A549 (cell line): Measurements from ENCODE around the gene AKR7A3. TPM values are rescaled to one million over a fixed set of nuclear protein-coding genes. Genes with fewer than 3 reads are reported as not detected.
A peak's percentile ranks its signal among the peaks of the same experiment; 100 is the strongest.

Experiments used
- ATAC-seq, 2 experiments: fragments of 200-7000 bp in 1 of 2; fragments of >200 bp in 1 of 2; cut with Nextera tagmentation in 1 of 2; cut with Tn5 transposase in 1 of 2; 3 replicates each; pipeline versions ENCODE4 v1.8.0 to v1.9.1; 2018 to 2020; ENCODE audit warnings: mild to moderate bottlenecking in 1 of 2, moderate library complexity in 1 of 2
- CTCF ChIA-PET: fragments of 300-600 bp; sonication (Branson Sonifier 250); formaldehyde crosslinking; extraction: SDS; loops from one replicate; lab custom pipeline; 2021; ENCODE audit warnings: antibody characterized with exemption, inconsistent platforms; lab: Yijun Ruan, JAX
- POLR2A ChIA-PET: fragments of 350-600 bp; formaldehyde crosslinking; extraction: SDS; loops from one replicate; lab custom pipeline; 2021; ENCODE audit warnings: antibody characterized with exemption, inconsistent platforms; lab: Yijun Ruan, JAX
- DNase-seq, 2 experiments: peaks; one replicate each; pipeline versions ENCODE4 v3.0.0 to v3.0.0-alpha.2; 2011 to 2016; ENCODE audit warnings: low read depth in 1 of 2, low spot score in 1 of 2
- FAIRE-seq: peaks from 2 replicates; lab custom pipeline; 2011; peaks lifted over from hg19 to GRCh38; lab: Jason Lieb, UNC
- H3K27ac ChIP-seq, 2 experiments: fragments of >200 bp; sonication (Bioruptor Twin); formaldehyde crosslinking; 3 replicates each; pipeline ENCODE4 v1.5.1; 2016 to 2017
- H3K4me1 ChIP-seq: fragments of >200 bp; sonication (Bioruptor Twin); formaldehyde crosslinking; 3 replicates; pipeline ENCODE4 v1.6.1; 2016
- H3K4me2 ChIP-seq: fragments of >200 bp; sonication (Bioruptor Twin); formaldehyde crosslinking; 3 replicates; pipeline ENCODE4 v1.6.1; 2016
- H3K4me3 ChIP-seq: fragments of >200 bp; sonication (Bioruptor Twin); formaldehyde crosslinking; 3 replicates; pipeline ENCODE4 v1.5.1; 2016
- H3K9me3 ChIP-seq: fragments of >200 bp; sonication (Bioruptor Twin); formaldehyde crosslinking; 3 replicates; pipeline ENCODE4 v1.6.1; 2016
- BHLHE40 ChIP-seq: IDR thresholded peaks from 2 replicates; pipeline ENCODE4 v1.6.1; 2012; ENCODE audit warnings: low read depth, low read length, inconsistent platforms
- CEBPB ChIP-seq, 2 experiments: fragments of >200 bp in 1 of 2; sonication (Bioruptor Twin) in 1 of 2; formaldehyde crosslinking in 1 of 2; IDR thresholded peaks; 2 replicates each; pipeline ENCODE4 v1.6.1; 2012 to 2016
- CHD2 ChIP-seq: fragments of 150-350 bp; IDR thresholded peaks from 2 replicates; pipeline ENCODE4 v1.6.1; 2014; ENCODE audit warnings: low read length; ENCODE audit not compliant: partially characterized antibody
- CHD4 ChIP-seq: fragments of 200-600 bp; sonication (generic); IDR thresholded peaks from 2 replicates; pipeline ENCODE4 v1.6.1; 2016; ENCODE audit warnings: antibody characterized with exemption, mild to moderate bottlenecking, borderline replicate concordance
- EHF ChIP-seq: fragments of 250-450 bp; sonication (Bioruptor Pico); IDR thresholded peaks from 2 replicates; pipeline ENCODE4 v1.5.0; 2020; ENCODE audit warnings: mild to moderate bottlenecking
- FOSB ChIP-seq: fragments of 250-450 bp; sonication (Bioruptor Pico); IDR thresholded peaks from 2 replicates; pipeline ENCODE4 v1.5.0; 2020; ENCODE audit warnings: mild to moderate bottlenecking, moderate library complexity
- GATA3 ChIP-seq: IDR thresholded peaks from 2 replicates; pipeline ENCODE4 v1.6.1; 2012; ENCODE audit warnings: borderline replicate concordance
- HDAC2 ChIP-seq: fragments of 200-600 bp; sonication (generic); IDR thresholded peaks from 2 replicates; pipeline ENCODE4 v1.6.1; 2016
- HEYL ChIP-seq: fragments of 250-450 bp; sonication (Bioruptor Pico); IDR thresholded peaks from 2 replicates; pipeline ENCODE4 v1.8.0; 2021; ENCODE audit warnings: mild to moderate bottlenecking, moderate library complexity
- JUN ChIP-seq, 2 experiments: fragments of >200 bp; sonication (Bioruptor Twin); formaldehyde crosslinking; IDR thresholded peaks; 2 replicates in 1 of 2; 3 replicates in 1 of 2; pipeline ENCODE4 v1.6.1; 2016 to 2017
- MYC ChIP-seq: IDR thresholded peaks from 2 replicates; pipeline ENCODE4 v1.6.1; 2012; ENCODE audit warnings: mild to moderate bottlenecking, inconsistent platforms, low read length, improper control_type of control experiment, borderline replicate concordance
- POLR2A ChIP-seq: IDR thresholded peaks from 2 replicates; pipeline ENCODE4 v1.6.1; 2012; ENCODE audit warnings: mild to moderate bottlenecking, low read length
- POLR2AphosphoS2 ChIP-seq: conservative IDR thresholded peaks from 2 replicates; pipeline ENCODE4 v1.6.1; 2012; ENCODE audit warnings: low read length, improper control_type of control experiment, inconsistent platforms
- RAD21 ChIP-seq, 2 experiments: fragments of >200 bp in 1 of 2; sonication (Bioruptor Twin) in 1 of 2; formaldehyde crosslinking in 1 of 2; IDR thresholded peaks in 1 of 2; conservative IDR thresholded peaks in 1 of 2; 2 replicates in 1 of 2; 3 replicates in 1 of 2; pipeline ENCODE4 v1.6.1; 2012 to 2018; ENCODE audit warnings: inconsistent platforms in 1 of 2
- RARB ChIP-seq: fragments of 250-450 bp; sonication (Bioruptor Pico); IDR thresholded peaks from 2 replicates; pipeline ENCODE4 v1.8.0; 2021; ENCODE audit warnings: mild to moderate bottlenecking, moderate library complexity
- RFX5 ChIP-seq: fragments of 450-650 bp; IDR thresholded peaks from 2 replicates; pipeline ENCODE4 v1.7.1; 2014; ENCODE audit warnings: antibody characterized with exemption, mild to moderate bottlenecking, moderate library complexity
- RNF2 ChIP-seq: fragments of 200-600 bp; sonication (generic); IDR thresholded peaks from 2 replicates; pipeline ENCODE4 v1.6.1; 2016; ENCODE audit warnings: low read depth, mild to moderate bottlenecking, antibody characterized with exemption, moderate library complexity, borderline replicate concordance
- SREBF2 ChIP-seq: fragments of 450-650 bp; IDR thresholded peaks from 2 replicates; pipeline ENCODE4 v1.6.1; 2014; ENCODE audit warnings: mild to moderate bottlenecking, moderate library complexity
- ZFP36 ChIP-seq: fragments of 450-650 bp; IDR thresholded peaks from 2 replicates; pipeline ENCODE4 v1.6.1; 2014; ENCODE audit warnings: borderline replicate concordance; ENCODE audit not compliant: partially characterized antibody
- ZSCAN20 ChIP-seq: fragments of 250-450 bp; sonication (Bioruptor Pico); IDR thresholded peaks from 2 replicates; pipeline ENCODE4 v1.8.0; 2022; ENCODE audit warnings: mild to moderate bottlenecking, moderate library complexity
- WGBS: methylation state at CpG from one replicate; pipeline ENCODE4 v1.1.6; 2017; ENCODE audit errors: missing lambda C conversion rate; 5-methylcytosine and 5-hydroxymethylcytosine counted together
- polyA plus RNA-seq, 4 experiments: library from polyadenylated mRNA; depleted of rRNA in 3 of 4; stranded (reverse); fragments of >200 nt; fragmentation: RNase III in 1 of 4; extraction: RNeasy Plus Mini Kit Qiagen cat#74134 plus additional on column Dnase treatment in 1 of 4; gene quantifications; 2 replicates in 3 of 4; 3 replicates in 1 of 4; pipeline ENCODE4 v1.2.3, GENCODE V29; 2011 to 2017
- TF ChIP-seq, protein P1 (sequence below): IDR thresholded peaks from 2 replicates; pipeline ENCODE4 v1.6.1; 2012
- TF ChIP-seq, protein P2 (sequence below): IDR thresholded peaks from 2 replicates; pipeline ENCODE4 v1.6.1; 2012
- TF ChIP-seq, protein P3 (sequence below): fragments of >200 bp; sonication (Bioruptor Twin); formaldehyde crosslinking; IDR thresholded peaks from 3 replicates; pipeline ENCODE4 v1.6.1; 2016

The AKR7A3 gene
- polyA plus RNA-seq, 2 of the 4 experiments (the other 2 are of a cell fraction) = 0.10 to 0.21 TPM

DNA sequence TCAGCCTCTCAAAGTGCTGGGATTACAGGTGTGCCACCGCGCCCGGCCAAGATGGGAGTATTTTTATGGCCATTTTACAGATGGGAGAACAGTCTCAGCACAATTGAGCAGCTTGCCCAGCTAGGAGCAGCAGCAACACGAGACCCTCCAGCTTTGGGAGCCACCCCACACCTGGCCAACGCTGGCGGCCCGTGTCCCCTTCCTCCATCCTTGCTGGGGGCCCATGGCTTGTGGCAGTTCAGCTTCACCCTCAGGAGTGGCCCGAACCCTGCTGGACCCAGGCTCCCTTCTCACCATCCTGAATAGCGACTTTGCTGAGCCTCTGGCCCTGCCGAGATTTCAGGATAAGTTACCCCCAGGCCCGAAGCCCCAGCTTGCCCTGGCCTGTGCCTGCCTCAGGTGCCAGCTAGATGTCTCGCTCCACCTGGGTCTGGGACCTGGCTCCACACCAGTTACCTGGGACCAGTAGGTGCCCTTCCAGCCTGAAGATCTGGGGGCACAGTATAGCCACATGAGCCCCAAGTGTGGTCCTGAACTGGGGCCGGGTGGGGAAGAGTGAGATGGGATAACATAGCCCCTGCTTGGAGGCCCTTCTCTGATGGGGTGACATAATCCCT lies 42.8 kb upstream of the AKR7A3 start:
- H3K4me2 ChIP-seq = no peak overlapping the region
- DNase-seq (no peak), FAIRE-seq (no peak), ATAC-seq (no peak)
- TF ChIP-seq, protein P1, sequence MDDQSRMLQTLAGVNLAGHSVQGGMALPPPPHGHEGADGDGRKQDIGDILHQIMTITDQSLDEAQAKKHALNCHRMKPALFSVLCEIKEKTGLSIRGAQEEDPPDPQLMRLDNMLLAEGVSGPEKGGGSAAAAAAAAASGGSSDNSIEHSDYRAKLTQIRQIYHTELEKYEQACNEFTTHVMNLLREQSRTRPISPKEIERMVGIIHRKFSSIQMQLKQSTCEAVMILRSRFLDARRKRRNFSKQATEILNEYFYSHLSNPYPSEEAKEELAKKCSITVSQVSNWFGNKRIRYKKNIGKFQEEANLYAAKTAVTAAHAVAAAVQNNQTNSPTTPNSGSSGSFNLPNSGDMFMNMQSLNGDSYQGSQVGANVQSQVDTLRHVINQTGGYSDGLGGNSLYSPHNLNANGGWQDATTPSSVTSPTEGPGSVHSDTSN = no peak
- TF ChIP-seq HDAC2 (no peak), RFX5 (no peak), JUN (IDR thresholded peaks at IDR 0.05) (no peak), CEBPB (IDR thresholded peaks at IDR 0.05) (no peak), MYC (no peak), FOSB (CRISPR knock-in tag) (no peak), POLR2A (no peak)
- TF ChIP-seq, protein P2, sequence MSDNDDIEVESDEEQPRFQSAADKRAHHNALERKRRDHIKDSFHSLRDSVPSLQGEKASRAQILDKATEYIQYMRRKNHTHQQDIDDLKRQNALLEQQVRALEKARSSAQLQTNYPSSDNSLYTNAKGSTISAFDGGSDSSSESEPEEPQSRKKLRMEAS = no peak
- H3K9me3 ChIP-seq = no peaks in the 10 kb centered on the region
- 95% methylated on average over 5 of the region's 13 CpGs for WGBS
- H3K4me3 ChIP-seq = no peak overlapping the region
- ChIA-PET CTCF (interaction anchor here (0.8 to 1.3 kb wide), 4 partner anchors 10 to 319 kb away, joined by 3 to 6 read pairs (median 4); no protein-coding TSS in a partner anchor), POLR2A (no interaction called here)
- H3K27ac ChIP-seq = no peak overlapping the region
- no peaks in the 10 kb centered on the region for H3K4me1 ChIP-seq

DNA sequence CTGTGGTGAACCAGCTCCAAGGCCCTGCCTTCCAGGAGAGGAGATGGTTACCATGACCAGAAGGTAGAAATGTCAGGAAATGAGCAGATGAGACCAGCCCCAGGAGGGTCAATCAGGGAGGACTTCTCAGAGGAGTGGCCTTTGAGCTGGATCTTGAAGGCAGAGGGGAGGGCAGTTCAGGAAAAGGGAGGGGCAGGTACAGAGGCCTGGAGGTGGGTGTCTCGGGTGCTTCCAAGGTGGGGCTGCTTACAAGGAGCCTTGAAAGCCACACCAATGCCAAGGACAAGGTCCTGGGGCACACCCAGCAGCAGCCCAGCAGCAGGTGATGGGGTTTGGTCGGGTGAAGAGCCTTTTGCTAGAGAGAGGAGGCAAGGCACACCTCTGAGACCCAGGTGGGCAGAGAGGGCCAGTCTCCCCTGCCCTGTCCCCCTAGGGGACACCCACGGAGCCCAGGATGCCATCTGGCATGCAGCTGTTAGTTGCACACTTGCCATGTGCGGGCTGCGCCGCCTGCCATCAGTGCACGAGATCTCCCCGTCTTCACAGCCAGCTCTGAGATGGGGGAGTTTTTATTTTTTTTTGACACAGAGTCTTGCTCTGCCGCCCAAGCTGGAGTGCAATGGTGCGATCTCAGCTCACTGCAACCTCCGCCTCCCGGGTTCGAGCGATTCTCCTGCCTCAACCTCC lies 42.0 kb upstream of the AKR7A3 start:
- ATAC-seq (no peak), DNase-seq (no peak), FAIRE-seq (no peak)
- Histone ChIP-seq H3K4me3 (no peak overlapping the region), H3K4me2 (no peak overlapping the region), H3K4me1 (no peaks in the 10 kb centered on the region), H3K27ac (no peak overlapping the region), H3K9me3 (no peaks in the 10 kb centered on the region)
- POLR2A ChIA-PET = interaction anchor here (0.6 kb wide), 1 partner anchor 66 kb away, joined by 7 read pairs; no protein-coding TSS in a partner anchor
- CTCF ChIA-PET = interaction anchor here (1.2 to 1.5 kb wide), 4 partner anchors 9 to 320 kb away, joined by 3 to 6 read pairs (median 4); no protein-coding TSS in a partner anchor
- 89% methylated on average over 7 of the region's 14 CpGs for WGBS
- TF ChIP-seq ZFP36 (peak; percentile 75), CHD4 (no peak)

DNA sequence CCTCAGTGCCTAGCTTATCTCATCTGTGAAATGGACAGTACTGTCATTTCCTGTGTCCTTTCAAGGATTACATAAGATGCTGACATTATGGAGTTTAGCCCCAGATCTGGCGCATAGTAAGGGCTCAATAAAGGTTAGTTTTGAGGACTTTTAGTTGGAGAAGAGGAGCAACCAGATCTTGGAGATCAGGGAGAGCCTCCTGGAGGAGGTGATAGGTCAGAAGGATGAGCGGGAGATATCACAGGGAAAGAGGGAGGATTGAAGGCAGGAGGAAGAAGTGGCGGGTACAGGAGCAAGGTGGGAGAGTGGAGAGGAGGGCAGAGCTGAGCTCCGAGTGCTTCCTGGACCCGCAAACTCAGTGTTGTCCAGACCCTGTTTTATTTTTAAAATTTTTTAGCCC lies 41.0 kb upstream of the AKR7A3 start:
- ChIA-PET POLR2A (no interaction called here), CTCF (interaction anchor here (1.2 to 1.5 kb wide), 3 partner anchors 10 to 25 kb away, joined by 3 to 6 read pairs (median 3); no protein-coding TSS in a partner anchor)
- no peaks in the 10 kb centered on the region for H3K4me1 ChIP-seq
- TF ChIP-seq ZFP36 (peak; percentile 63), HEYL (CRISPR knock-in tag) (no peak), POLR2AphosphoS2 (no peak)
- TF ChIP-seq, protein P1 = no peak
- no peaks in the 10 kb centered on the region for H3K9me3 ChIP-seq
- H3K4me2 ChIP-seq = no peak overlapping the region
- H3K4me3 ChIP-seq = no peak overlapping the region
- DNase-seq = no peak
- WGBS = 94% methylated on average over 5 of the region's 5 CpGs
- ATAC-seq = no peak
- no peak for FAIRE-seq
- H3K27ac ChIP-seq = no peak overlapping the region

DNA sequence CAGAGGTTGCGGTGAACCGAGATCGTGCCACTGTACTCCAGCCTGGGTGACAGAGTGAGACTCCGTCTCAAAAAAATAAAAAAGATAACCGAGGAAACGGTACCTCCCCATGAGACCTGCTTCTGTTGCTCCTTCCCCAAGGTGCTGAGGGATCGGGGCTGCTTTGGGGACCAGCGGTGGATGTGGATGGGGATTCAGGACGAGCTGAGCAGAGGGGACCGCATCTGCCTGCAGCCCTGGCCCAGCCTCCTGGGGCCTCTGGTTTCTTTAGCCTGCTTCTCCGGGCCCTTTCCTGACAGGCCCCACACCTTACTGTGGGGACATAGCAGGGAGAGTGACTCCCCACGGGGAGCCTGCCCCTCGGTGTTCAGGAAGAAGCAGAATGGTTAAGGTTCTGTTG lies 40.6 kb upstream of the AKR7A3 start:
- ChIA-PET CTCF (interaction anchor here (1.2 to 1.5 kb wide), 3 partner anchors 11 to 25 kb away, joined by 3 to 6 read pairs (median 3); no protein-coding TSS in a partner anchor), POLR2A (no interaction called here)
- WGBS = 96% methylated on average over 13 of the region's 13 CpGs
- H3K4me3 ChIP-seq = no peak overlapping the region
- no peak overlapping the region for H3K4me2 ChIP-seq
- H3K9me3 ChIP-seq = no peaks in the 10 kb centered on the region
- no peak for FAIRE-seq
- no peak overlapping the region for H3K27ac ChIP-seq
- ATAC-seq = no peak
- H3K4me1 ChIP-seq = no peaks in the 10 kb centered on the region
- no peak for DNase-seq
- TF ChIP-seq, protein P3, sequence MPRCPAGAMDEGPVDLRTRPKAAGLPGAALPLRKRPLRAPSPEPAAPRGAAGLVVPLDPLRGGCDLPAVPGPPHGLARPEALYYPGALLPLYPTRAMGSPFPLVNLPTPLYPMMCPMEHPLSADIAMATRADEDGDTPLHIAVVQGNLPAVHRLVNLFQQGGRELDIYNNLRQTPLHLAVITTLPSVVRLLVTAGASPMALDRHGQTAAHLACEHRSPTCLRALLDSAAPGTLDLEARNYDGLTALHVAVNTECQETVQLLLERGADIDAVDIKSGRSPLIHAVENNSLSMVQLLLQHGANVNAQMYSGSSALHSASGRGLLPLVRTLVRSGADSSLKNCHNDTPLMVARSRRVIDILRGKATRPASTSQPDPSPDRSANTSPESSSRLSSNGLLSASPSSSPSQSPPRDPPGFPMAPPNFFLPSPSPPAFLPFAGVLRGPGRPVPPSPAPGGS = no peak
- TF ChIP-seq ZSCAN20 (CRISPR knock-in tag) (no peak), GATA3 (no peak), RARB (CRISPR knock-in tag) (no peak), EHF (no peak), BHLHE40 (no peak), HDAC2 (no peak), CEBPB (IDR thresholded peaks at IDR 0.05) (no peak), SREBF2 (no peak), CHD2 (no peak), CHD4 (no peak), RAD21 (conservative IDR thresholded peaks at IDR 0.05 in 1 of 2, IDR thresholded peaks at IDR 0.05 in 1 of 2) (no peak), RNF2 (no peak)
